Activated effector memory CD4-positive, alpha-beta T cell treated with anti-CD3 and anti-CD28 coated beads, Interleukin-2, amount 50 U/mL, for 16 hours (primary cell): Measurements from ENCODE around the gene PTCD1.
A peak's percentile ranks its signal among the peaks of the same experiment; 100 is the strongest.
"Not testable (repeated sequence)": the region's sequence is repeated elsewhere in the genome, so short reads cannot be mapped to it uniquely, and the experiment has no call there.

ENCODE experiments used
- DNase-seq: peaks from one replicate; pipeline ENCODE4 v3.0.0-alpha.2; 2020

Gene PTCD1

DNA sequence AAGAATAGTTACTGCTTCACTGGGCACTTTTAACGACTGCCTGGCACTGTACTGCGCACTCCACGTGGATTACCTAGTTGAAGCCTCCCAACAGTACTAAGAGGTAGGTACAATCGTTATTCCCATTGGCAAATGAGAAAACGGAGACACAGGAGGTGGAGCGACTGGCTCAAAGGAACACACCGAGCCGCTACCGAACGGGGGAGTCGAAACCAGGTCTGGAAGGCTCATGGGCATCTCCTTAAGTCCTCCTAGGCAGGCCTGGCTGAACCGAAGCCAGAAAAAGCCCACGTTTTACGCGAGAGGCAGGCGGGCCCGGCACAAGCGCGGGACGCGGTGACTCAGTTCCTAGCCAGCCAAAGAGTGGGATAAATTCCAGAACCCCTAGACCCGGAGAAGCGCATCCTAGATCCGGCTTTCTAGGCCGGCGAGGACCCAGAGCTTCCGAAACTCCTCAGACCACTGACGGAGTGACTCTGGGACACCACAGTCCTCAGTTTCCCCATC is 30.7 kb downstream of the PTCD1 start:
- peak; percentile 80 for DNase-seq

DNA sequence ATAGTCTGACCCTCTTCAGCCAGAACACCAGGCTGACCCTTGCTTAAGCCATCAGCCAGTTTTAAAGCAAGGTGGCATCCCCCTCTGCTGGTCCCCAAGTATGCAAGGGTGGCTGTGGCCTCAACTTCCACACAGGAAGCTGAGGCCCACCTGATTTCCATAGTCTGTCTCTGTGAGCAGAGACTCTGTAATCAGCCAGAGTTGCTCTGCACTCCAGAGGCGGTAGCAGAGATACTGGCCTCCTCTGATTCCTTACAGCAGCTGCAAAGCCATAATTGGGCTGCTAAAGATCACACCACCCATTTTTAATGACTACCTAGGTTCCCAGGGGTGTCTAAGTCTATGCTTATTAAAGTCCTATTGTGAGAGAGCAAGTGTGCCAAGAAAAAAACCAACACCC is 32.0 kb downstream of the PTCD1 start:
- no peak for DNase-seq

- no peak for DNase-seq
These were observed 33.6 kb downstream of the PTCD1 start for GRCh38 chr7:99404977-99405320.

GRCh38 chr7:99404235-99404976 is 34.2 kb downstream of the PTCD1 start:
- DNase-seq: no peak

DNA sequence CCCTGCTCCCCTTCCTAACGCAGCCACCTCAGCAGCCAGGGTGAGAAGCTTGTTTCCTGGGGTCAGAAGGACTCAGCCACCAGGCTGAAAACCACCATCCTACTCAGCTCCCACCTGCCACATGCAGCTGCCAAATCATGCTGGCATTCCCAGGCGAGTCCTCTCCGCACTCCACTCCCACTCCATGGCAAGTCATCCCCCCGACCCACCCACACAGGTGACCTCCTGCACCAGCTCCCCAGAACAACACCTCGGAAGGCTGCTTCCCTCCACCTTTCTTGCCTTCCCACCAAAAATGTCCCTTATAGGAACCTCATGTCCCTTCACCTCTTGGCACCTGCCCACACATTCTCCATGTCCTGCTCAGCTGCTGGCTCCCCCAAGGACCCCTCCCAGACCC is 34.8 kb downstream of the PTCD1 start:
- no peak for DNase-seq

- no peak for DNase-seq
These were observed 35.7 kb downstream of the PTCD1 start for GRCh38 chr7:99402854-99403253.

DNA sequence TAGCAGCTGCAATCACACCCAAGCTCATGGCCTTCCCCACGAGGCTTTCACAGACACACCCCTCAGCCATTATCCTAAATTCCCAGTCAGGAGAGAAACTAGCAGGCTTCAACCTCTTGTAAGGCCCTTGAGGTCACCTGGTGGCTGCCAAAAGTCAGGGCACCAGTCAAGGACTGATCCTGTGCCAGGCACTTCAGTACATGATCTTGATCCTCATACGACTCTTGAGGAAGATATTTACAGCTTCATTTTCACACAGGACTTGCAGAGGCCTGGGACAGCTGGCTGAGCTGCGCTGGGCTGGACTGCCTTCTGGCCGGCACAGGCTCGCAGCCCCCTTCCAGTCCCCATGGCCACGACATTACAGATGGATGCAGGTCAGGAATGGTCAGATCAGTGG is 39.0 kb downstream of the PTCD1 start:
- DNase-seq: no peak

DNA sequence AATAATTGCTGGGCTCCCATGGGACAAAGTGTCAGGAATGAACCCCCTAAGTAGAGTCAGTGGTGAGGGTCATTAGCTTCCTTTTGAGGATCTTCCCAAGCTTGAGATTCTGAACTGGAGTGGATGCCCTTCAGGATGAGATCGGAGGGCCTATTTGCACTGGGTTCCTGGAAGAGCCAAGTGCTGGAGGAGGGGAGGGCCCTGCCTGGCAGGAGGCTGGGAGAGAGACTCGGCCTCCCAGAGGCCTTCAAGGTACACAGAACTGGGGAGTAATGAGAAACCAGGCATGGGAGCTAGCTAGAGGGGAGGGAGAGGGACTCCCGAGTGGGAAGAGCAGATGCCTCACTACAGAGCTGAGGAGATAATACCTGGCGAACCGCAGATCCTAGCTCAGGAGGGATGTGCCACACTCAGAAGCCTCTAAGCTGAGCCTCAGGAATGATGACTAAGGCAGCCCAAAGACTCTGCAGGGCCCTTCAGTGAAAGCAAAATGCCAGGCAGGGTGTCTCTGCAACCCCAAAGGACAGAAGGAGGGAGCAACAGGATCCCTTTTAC is 39.6 kb downstream of the PTCD1 start:
- no peak for DNase-seq

DNA sequence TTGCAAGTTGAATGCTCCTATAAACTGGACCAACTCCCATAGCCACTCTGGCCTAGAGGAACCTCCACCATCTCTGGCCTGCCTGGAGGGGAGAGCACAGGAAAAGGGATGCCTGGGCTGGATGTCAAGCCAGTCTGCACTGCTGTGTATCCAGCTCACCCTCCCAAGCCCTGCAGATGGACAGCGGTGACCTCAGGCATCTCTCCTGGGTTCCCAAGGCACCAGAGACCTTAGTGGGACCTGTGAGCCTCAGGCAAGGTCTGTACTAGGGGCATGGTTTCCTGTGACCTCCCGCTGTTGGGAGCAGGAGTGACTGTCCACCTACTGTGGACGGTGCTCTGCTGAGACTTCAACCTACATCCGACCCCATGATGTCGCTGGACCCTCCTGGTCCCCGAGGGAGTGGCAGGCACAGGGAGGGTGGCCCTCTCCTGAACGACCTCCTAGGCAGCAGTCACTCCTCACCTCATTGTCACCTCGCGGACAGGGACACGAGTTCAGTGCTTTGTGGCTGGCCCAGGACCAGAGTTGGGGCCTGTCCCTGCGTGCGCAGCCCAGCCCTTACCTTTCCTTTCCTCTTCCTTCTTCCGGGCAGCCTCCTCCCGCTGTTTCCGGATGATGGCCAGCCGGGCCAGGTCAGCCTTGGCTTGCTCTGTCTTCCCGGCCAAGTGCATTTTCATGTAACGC is 41.2 kb downstream of the PTCD1 start:
- DNase-seq: no peak

DNA sequence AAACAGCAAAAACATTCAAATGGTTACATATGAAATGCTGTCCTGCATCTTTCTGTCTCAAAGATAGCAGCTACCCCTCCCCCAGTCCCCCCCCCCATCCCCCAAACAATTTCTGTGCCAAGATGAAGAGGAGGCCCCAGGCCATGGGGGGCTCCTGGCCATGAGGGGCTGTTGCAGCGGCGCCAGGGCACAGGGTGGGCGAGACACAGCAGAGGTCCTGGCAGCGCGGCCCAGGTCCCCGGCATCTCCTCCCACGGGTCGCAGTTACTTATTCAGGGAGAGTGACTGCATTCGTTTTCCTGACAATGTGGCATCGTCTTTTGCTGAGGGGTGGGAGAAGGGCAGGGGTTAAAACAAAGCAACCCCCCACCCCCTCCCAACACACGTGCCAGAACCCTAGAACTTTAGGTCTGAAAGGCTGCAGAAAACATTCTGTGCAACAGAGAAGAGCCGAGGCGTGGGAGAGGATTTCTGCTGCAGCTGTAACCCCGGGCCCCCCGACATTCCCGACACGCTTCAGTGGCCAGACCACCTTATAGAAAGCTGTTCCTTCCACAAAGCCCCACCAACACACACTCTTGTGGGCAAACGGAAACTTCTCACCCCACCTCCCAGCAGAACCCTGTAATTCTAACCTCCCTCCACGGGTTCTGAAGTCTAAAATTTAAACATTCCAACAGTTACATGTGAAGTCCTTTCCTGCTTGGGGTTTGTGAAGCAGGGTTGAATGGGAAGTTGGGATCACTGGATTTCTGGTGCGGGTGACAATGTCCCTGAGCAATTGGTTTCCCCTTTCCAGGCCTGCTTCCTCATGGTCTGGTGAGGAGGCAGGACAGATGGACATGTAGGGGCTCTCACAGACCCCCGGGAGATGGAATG is 41.9 kb downstream of the PTCD1 start:
- no peak for DNase-seq

GRCh38 chr7:99395616-99396327 is 42.8 kb downstream of the PTCD1 start:
- DNase-seq: no peak

GRCh38 chr7:99394188-99394502 is 44.5 kb downstream of the PTCD1 start:
- no peak for DNase-seq

DNA sequence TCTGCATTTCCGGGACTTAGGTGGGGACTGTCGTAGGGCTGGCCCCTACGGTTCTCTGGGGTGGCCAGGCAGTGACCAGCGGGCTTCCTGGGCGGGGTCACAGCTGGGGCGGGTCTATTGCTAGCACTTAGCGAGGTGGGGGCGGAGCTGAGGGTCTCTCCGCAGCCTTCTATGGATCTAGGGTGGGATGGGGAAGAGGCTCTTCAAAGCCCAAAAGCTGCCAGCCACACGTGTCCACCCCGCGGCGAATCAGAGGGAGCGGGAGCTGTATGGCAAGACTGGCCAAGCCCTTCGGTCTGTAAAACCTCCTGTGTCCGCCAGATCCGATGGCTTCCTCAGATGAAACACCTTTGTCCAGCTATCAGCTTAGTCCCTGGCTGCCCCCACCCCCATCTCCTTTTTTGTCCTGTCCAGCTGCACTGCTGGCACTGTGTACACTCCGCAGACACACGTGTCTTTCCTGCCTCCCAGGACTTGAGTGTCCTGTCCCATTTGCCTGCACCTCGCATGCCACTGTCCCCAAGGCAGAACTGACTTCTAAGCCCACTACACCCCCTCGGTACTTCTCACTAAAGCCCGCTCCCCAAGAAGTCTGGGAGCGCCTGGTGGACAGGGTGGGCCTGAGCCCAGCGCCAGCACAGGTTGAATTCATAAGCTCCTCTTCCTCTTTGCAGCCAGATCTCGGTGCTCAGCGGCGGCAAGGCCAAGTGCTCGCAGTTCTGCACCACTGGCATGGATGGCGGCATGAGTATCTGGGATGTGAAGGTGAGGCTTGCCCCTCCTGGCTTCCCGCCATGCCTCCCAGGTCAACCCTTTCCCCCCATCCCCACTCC is 45.0 kb downstream of the PTCD1 start:
- no peak for DNase-seq

DNA sequence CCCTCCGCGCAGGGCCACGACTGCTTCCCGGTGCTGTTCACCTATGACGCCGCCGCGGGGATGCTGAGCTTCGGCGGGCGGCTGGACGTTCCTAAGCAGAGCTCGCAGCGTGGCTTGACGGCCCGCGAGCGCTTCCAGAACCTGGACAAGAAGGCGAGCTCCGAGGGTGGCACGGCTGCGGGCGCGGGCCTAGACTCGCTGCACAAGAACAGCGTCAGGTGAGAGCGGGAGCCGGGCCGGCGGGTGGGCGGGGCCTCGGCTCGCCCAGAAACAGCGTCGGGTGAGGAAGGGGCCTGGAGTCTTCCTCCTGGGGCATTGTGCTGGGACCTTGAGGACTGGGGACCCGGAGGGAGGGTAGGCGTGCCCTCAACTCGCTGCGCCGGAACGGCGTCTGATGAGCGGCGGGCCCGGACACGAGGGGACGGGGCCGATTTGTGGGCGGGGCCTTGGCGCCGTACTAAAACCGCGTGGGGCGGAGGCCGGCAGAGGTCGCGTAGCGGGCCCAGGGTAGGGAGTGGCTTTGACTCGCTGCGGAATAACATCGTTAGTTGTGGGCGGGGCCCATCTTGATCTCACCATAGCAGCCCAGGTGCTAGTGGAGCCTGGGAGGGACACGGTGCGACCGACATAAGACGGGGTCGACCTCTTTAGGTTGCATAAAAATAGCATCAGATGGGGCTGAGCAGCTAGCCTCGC is 45.8 kb downstream of the PTCD1 start:
- peak; percentile 93 for DNase-seq

DNA sequence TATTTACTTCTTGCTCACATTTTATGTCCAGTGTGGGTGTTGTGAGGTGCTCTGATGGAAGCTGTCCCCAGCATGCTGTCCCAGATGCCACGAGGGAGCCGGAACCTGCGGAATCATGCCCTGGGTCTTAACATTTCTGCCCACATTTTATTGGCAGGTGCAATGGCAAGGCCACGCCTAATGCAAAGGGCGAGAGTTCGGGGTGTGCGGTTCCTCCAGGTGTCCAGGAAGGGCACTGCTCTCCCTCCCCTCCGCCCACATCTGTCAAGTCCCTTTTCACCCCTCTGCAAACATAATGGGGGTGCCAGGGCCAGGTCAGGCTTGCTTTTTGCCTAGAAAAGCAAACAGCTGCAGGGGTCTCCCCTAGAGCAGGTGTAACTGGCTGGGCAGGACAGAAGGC is 46.6 kb downstream of the PTCD1 start:
- DNase-seq: no peak

- DNase-seq: no peak
These were observed 47.5 kb downstream of the PTCD1 start for GRCh38 chr7:99390941-99391602.

GRCh38 chr7:99389772-99390171 is 48.8 kb downstream of the PTCD1 start:
- no peak for DNase-seq

- no peak for DNase-seq
These were observed 50.7 kb downstream of the PTCD1 start for GRCh38 chr7:99387912-99388311.

- not testable (repeated sequence) for DNase-seq
These were observed 51.4 kb downstream of the PTCD1 start for GRCh38 chr7:99387239-99387635.

DNA sequence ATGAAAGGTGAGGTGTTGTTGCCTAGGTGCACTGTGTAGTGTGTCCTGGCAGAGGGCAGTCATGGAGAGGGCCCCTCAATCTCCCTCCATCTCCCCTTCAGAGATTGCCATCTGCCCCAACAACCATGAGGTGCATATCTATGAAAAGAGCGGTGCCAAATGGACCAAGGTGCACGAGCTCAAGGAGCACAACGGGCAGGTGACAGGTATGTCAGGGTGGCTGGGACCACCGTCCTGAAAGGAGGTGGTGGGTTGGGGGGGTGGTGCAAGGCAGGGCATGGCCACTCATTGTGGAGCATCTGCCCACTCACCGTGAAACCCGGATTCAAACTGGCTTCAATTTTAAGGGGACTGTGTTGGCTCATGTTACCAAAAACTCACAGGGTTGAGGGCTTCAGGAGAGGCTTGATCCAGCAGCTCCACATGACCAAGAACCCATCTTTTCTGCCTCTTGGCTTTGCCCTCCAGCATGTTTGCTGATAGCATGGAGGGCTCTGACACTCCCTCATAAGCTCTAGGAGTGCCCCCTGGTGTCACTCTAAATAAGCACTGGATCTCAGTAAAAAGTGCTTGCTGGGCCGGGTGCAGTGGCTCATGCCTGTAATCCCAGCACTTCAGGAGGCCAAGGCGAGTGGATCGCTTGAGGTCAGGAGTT is 51.9 kb downstream of the PTCD1 start:
- no peak for DNase-seq
